Measurements from ENCODE around the gene USHBP1.
"Not testable (repeated sequence)": the region's sequence is repeated elsewhere in the genome, so short reads cannot be mapped to it uniquely, and the experiment has no call there.

Gene USHBP1

DNA sequence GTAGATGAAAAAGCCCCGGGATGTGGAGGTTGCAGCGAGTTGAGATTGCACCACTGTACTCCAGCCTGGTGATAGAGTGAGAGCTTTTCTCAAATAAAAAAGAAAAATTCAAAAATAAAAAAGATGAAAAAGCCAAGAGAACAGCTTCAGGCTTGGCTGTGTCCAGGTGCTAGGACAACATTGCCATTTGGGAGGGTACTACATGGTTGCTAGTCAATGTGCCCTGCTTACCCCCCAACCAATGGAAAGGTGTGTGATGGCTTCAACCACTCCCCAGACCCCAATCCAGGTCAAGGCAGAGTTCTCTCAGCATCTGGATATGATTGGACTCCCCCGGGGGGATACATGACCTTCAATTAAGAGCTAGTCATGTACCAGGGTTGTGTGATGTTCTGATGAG, 14.9 kb upstream of the USHBP1 start:
- Histone ChIP-seq H3K4me2 (ENCODE audit: low read depth, low read length) (no peak overlapping the region), H2AFZ (ENCODE audit: low read length) (no peak overlapping the region), H3K36me3 (replicated peaks; ENCODE audit: insufficient read depth, low read length) (no peaks in the 10 kb centered on the region), H3K4me3 (ENCODE audit: low read length) (no peak overlapping the region), H3K27me3 (replicated peaks; ENCODE audit: insufficient read depth, low read length) (peaks cover 18% of the 10 kb centered on the region), H4K20me1 (ENCODE audit: insufficient read depth, low read length) (no peaks in the 10 kb centered on the region), H3K9me3 (replicated peaks; ENCODE audit: insufficient read depth, low read length) (no peaks in the 10 kb centered on the region), H3K79me2 (ENCODE audit: low read length) (no peaks in the 10 kb centered on the region), H3K9ac (ENCODE audit: low read length) (no peak overlapping the region), H3K27ac (ENCODE audit: low read length) (no peak overlapping the region), H3F3A (ENCODE audit: insufficient read depth, low read length) (no peaks in the 10 kb centered on the region), H3K4me1 (ENCODE audit: low read length) (peaks cover 12% of the 10 kb centered on the region; the same call in 1 of the 2 replicates), H3K9me2 (replicated peaks; ENCODE audit: insufficient read depth, low read length) (no peaks in the 10 kb centered on the region)
- TF ChIP-seq EZH2phosphoT487 (IDR thresholded peaks at IDR 0.05; ENCODE audit: low read length) (no peak), EZH2 (optimal IDR thresholded peaks at IDR 0.05; ENCODE audit: low read depth, low read length) (no peak)
- TF ChIP-seq, protein P1, sequence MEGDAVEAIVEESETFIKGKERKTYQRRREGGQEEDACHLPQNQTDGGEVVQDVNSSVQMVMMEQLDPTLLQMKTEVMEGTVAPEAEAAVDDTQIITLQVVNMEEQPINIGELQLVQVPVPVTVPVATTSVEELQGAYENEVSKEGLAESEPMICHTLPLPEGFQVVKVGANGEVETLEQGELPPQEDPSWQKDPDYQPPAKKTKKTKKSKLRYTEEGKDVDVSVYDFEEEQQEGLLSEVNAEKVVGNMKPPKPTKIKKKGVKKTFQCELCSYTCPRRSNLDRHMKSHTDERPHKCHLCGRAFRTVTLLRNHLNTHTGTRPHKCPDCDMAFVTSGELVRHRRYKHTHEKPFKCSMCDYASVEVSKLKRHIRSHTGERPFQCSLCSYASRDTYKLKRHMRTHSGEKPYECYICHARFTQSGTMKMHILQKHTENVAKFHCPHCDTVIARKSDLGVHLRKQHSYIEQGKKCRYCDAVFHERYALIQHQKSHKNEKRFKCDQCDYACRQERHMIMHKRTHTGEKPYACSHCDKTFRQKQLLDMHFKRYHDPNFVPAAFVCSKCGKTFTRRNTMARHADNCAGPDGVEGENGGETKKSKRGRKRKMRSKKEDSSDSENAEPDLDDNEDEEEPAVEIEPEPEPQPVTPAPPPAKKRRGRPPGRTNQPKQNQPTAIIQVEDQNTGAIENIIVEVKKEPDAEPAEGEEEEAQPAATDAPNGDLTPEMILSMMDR (IDR thresholded peaks at IDR 0.05; ENCODE audit: low read length) = no peak
- no peak for DNase-seq

DNA sequence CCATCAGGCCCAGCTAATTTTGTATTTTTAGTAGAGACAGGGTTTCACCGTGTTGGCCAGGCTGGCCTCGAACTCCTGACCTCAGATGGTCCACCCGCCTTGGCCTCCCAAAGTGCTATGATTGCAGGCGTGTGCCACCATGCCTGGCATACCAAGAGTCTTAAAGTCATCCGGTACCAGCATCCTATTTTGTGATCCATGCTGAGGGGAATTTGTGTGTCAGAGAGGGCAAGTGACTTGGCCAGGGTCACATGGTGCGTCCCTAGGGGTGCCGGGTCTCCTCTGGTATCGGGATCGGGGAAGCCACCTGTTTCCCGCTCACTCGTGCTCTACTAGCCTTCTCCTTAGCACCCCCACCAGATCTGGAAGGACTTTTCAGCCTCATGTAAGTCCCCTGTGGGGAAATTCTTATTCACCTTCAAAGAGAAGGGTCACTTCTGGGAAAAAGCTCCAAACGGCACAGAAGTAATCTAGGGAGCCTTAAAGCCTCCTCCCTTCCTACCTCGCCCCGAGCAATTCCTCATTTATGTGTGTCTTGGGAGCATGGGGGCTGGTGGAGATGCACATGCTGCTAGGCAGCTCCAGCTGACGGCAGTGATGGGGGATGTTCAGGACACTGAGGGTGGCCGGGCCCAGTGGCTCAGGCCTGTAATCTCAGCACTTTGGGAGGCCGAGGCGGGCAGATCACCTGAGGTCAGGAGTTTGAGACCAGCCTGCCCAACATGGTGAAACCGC, 11.1 kb upstream of the USHBP1 start:
- H3K9me3 ChIP-seq (replicated peaks; ENCODE audit: insufficient read depth, low read length) = no peaks in the 10 kb centered on the region
- no peak for TF ChIP-seq EZH2 (optimal IDR thresholded peaks at IDR 0.05; ENCODE audit: low read depth, low read length)
- no peak for TF ChIP-seq EZH2phosphoT487 (IDR thresholded peaks at IDR 0.05; ENCODE audit: low read length)
- TF ChIP-seq, protein P1 (IDR thresholded peaks at IDR 0.05; ENCODE audit: low read length) = no peak
- no peaks in the 10 kb centered on the region for H3K27me3 ChIP-seq (replicated peaks; ENCODE audit: insufficient read depth, low read length)
- no peak overlapping the region for H3K9ac ChIP-seq (ENCODE audit: low read length)
- no peaks in the 10 kb centered on the region for H4K20me1 ChIP-seq (ENCODE audit: insufficient read depth, low read length)
- no peaks in the 10 kb centered on the region for H3F3A ChIP-seq (ENCODE audit: insufficient read depth, low read length)
- no peaks in the 10 kb centered on the region; the same call in 1 of the 2 replicates for H3K36me3 ChIP-seq (replicated peaks; ENCODE audit: insufficient read depth, low read length)
- no peak overlapping the region for H2AFZ ChIP-seq (ENCODE audit: low read length)
- H3K27ac ChIP-seq (ENCODE audit: low read length) = no peak overlapping the region
- H3K4me3 ChIP-seq (ENCODE audit: low read length) = no peak overlapping the region
- no peaks in the 10 kb centered on the region for H3K9me2 ChIP-seq (replicated peaks; ENCODE audit: insufficient read depth, low read length)
- H3K4me2 ChIP-seq (ENCODE audit: low read depth, low read length) = no peak overlapping the region
- no peaks in the 10 kb centered on the region for H3K4me1 ChIP-seq (ENCODE audit: low read length)
- no peaks in the 10 kb centered on the region for H3K79me2 ChIP-seq (ENCODE audit: low read length)
- DNase-seq = no peak

DNA sequence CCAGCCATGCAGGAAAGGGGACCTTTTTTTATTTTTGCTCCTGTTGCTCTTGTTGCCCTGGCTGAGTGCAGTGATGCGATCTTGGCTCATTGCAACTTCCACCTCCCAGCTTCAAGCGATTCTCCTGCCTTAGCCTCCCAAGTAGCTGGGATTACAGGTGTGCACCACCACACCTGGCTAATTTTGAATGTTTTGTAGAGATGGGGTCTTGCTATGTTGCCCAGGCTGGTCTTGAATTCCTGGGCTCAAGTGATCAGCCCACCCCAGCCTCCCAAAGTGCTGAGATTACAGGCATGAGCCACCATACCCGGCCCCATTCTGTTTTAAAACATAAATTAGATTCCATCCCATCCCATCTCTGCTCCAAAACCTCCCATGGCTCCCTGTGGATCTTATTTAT, 10.3 kb upstream of the USHBP1 start:
- not testable (repeated sequence) for H2AFZ ChIP-seq (ENCODE audit: low read length); H3F3A ChIP-seq (ENCODE audit: insufficient read depth, low read length); H3K9me2 ChIP-seq (replicated peaks; ENCODE audit: insufficient read depth, low read length); H3K4me2 ChIP-seq (ENCODE audit: low read depth, low read length); H3K36me3 ChIP-seq (replicated peaks; ENCODE audit: insufficient read depth, low read length); H4K20me1 ChIP-seq (ENCODE audit: insufficient read depth, low read length); H3K27me3 ChIP-seq (replicated peaks; ENCODE audit: insufficient read depth, low read length); H3K79me2 ChIP-seq (ENCODE audit: low read length); H3K4me3 ChIP-seq (ENCODE audit: low read length); H3K9me3 ChIP-seq (replicated peaks; ENCODE audit: insufficient read depth, low read length); H3K4me1 ChIP-seq (ENCODE audit: low read length); H3K9ac ChIP-seq (ENCODE audit: low read length); H3K27ac ChIP-seq (ENCODE audit: low read length); DNase-seq

DNA sequence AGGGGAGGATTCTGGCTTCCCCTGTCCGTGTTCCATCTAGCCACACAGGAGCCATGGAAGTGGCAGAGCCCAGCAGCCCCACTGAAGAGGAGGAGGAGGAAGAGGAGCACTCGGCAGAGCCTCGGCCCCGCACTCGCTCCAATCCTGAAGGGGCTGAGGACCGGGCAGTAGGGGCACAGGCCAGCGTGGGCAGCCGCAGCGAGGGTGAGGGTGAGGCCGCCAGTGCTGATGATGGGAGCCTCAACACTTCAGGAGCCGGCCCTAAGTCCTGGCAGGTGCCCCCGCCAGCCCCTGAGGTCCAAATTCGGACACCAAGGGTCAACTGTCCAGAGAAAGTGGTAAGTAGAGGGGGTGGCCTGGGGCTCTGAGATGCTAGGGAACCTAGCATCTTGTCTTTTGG, 4.2 kb upstream of the USHBP1 start:
- Histone ChIP-seq H3K4me1 (ENCODE audit: low read length) (peaks cover 5% of the 10 kb centered on the region; the same call in 1 of the 2 replicates), H3K4me2 (ENCODE audit: low read depth, low read length) (no peak overlapping the region), H3K9me2 (replicated peaks; ENCODE audit: insufficient read depth, low read length) (no peaks in the 10 kb centered on the region), H3F3A (ENCODE audit: insufficient read depth, low read length) (peaks cover 8% of the 10 kb centered on the region; the same call in 1 of the 2 replicates), H4K20me1 (ENCODE audit: insufficient read depth, low read length) (no peaks in the 10 kb centered on the region), H3K27ac (ENCODE audit: low read length) (no peak overlapping the region), H2AFZ (ENCODE audit: low read length) (no peak overlapping the region), H3K36me3 (replicated peaks; ENCODE audit: insufficient read depth, low read length) (no peaks in the 10 kb centered on the region; the same call in 1 of the 2 replicates), H3K9ac (ENCODE audit: low read length) (no peak overlapping the region), H3K79me2 (ENCODE audit: low read length) (peaks cover 18% of the 10 kb centered on the region), H3K4me3 (ENCODE audit: low read length) (no peak overlapping the region), H3K9me3 (replicated peaks; ENCODE audit: insufficient read depth, low read length) (no peaks in the 10 kb centered on the region), H3K27me3 (replicated peaks; ENCODE audit: insufficient read depth, low read length) (no peaks in the 10 kb centered on the region)
- TF ChIP-seq, protein P1 (IDR thresholded peaks at IDR 0.05; ENCODE audit: low read length) = no peak
- TF ChIP-seq EZH2 (optimal IDR thresholded peaks at IDR 0.05; ENCODE audit: low read depth, low read length) = no peak
- no peak for TF ChIP-seq EZH2phosphoT487 (IDR thresholded peaks at IDR 0.05; ENCODE audit: low read length)
- no peak for DNase-seq
